Effector memory CD8-positive, alpha-beta T cell (primary cell): ENCODE data around the gene GPR158.
A peak's percentile ranks its signal among the peaks of the same experiment; 100 is the strongest.

Source experiments
- ATAC-seq: fragments of 150-1000 bp; cut with Tn5 transposase; replicated peaks from 2 replicates; pipeline ENCODE4 v1.10.0; 2021; ENCODE audit warnings: mild to moderate bottlenecking, moderate library complexity
- DNase-seq, 3 experiments: peaks; one replicate each; pipeline ENCODE4 v3.0.0; 2021
- H3K27ac Mint-ChIP-seq, 2 donors: one replicate each; pipeline ENCODE4 v1.8.0; 2022; ENCODE audit warnings: mild to moderate bottlenecking in 2 of 2, mixed read lengths in 2 of 2, moderate library complexity in 2 of 2
- H3K27me3 Mint-ChIP-seq, 2 donors: one replicate each; pipeline ENCODE4 v1.8.0; 2022; ENCODE audit warnings: mixed read lengths in 2 of 2
- H3K36me3 Mint-ChIP-seq: one replicate; pipeline ENCODE4 v1.8.0; 2022; ENCODE audit warnings: mild to moderate bottlenecking, moderate library complexity, mixed read lengths; ENCODE audit not compliant: insufficient read depth
- H3K4me1 Mint-ChIP-seq, 2 donors: one replicate each; pipeline ENCODE4 v1.8.0; 2022; ENCODE audit warnings: low read depth in 2 of 2, mixed read lengths in 2 of 2
- H3K4me3 Mint-ChIP-seq, 2 donors: one replicate each; pipeline ENCODE4 v1.8.0; 2022; ENCODE audit warnings: mild to moderate bottlenecking in 2 of 2, mixed read lengths in 2 of 2, moderate library complexity in 2 of 2
- H3K9me3 Mint-ChIP-seq, 2 donors: one replicate each; pipeline ENCODE4 v1.8.0; 2022; ENCODE audit warnings: mixed read lengths in 2 of 2

The GPR158 gene

DNA sequence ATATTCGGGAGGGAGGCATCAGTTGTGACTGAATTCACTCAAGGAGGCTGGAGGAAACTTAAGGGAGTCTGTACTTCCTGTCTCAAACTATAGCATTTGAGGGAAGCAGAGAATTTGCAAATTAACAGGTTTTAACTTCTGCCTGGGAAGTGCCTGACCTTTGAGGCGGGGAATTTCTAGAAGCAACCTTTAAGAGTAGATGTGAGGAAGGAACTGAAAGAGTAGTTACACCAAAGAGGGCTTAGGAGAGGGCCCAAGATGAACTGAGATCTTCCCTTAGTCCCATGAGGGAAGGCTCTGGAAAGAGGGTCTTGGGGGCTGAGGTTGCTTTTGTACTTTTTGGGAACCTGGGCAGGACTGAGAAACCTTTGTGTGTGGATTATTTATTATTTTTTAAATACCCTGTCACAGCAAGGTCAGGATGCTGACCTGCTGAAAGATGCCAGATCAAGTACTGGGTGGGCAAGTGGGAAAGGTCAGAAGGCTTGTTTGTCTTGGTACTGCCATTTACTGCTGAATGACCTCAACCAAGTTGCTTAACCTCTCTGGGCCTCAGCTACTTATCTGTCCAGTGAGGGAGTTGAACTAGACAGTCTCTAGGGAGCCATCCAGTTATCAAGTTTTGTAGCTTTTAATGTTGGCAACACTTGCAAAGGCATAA lies 2.4 kb downstream of the GPR158 start:
- Mint-ChIP-seq H3K4me1 (peaks cover 0 to 6% of the 10 kb centered on the region in 2 donors), H3K4me3 (peak overlapping the region in 1 of 2 donors; percentile 3), H3K27ac (no peak overlapping the region), H3K9me3 (peaks cover 0 to 5% of the 10 kb centered on the region in 2 donors), H3K27me3 (peaks cover 36 to 52% of the 10 kb centered on the region in 2 donors), H3K36me3 (peaks cover 2% of the 10 kb centered on the region)
- ATAC-seq (no peak), DNase-seq (no peak)

DNA sequence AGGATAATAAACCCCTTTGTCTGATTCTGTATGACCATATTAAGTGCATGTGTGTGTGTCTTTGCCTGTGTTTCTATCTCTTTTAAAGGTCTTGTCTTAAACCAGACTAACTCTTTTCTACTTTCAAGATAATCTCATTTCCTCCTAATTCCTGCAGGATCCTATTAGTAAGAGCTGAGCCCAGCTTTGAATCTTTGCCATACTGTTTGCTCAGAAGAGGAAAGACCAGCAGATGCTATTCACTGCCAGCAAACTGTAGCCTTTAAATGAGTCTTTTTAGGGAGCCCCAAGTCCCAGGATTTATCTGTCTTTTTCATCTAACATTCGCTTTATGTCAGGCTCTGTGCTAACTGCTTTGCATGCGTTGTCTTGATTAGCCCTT lies 2.9 kb downstream of the GPR158 start:
- Mint-ChIP-seq H3K4me3 (no peak overlapping the region), H3K9me3 (peaks cover 0 to 5% of the 10 kb centered on the region in 2 donors), H3K27ac (no peak overlapping the region), H3K4me1 (peaks cover 0 to 6% of the 10 kb centered on the region in 2 donors), H3K27me3 (peaks cover 36 to 52% of the 10 kb centered on the region in 2 donors), H3K36me3 (peaks cover 2% of the 10 kb centered on the region)
- DNase-seq: no peak
- ATAC-seq: no peak

DNA sequence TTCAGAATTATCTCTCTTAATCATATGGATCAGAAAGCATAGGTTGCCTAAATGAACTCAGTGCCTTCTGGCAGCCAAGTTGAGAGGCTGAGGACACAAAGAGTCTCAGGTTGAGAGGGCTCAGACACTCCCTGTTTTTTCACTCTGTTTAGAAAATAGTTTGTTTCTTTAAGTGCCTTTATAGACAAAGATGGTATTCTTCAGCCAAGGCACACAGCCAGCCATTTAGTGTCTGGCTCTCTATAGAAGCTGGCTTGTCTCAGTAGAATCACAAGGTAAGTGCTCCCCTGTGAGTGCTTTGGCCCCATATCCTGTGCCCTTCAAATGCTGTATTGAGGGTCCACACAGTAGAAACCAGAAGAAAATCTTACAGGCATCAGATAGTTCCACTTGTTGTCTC lies 3.6 kb downstream of the GPR158 start:
- Mint-ChIP-seq H3K4me1 (peaks cover 0 to 6% of the 10 kb centered on the region in 2 donors), H3K36me3 (peaks cover 2% of the 10 kb centered on the region), H3K4me3 (no peak overlapping the region), H3K27ac (no peak overlapping the region), H3K9me3 (peaks cover 0 to 5% of the 10 kb centered on the region in 2 donors), H3K27me3 (peaks cover 30 to 48% of the 10 kb centered on the region in 2 donors)
- no peak for ATAC-seq
- no peak for DNase-seq

GRCh38 chr10:25180801-25181200 lies 6.0 kb downstream of the GPR158 start:
- H3K27ac Mint-ChIP-seq: no peak overlapping the region
- H3K36me3 Mint-ChIP-seq: no peaks in the 10 kb centered on the region
- ATAC-seq: no peak
- peaks cover 22 to 27% of the 10 kb centered on the region in 2 donors for H3K27me3 Mint-ChIP-seq
- no peak overlapping the region for H3K4me3 Mint-ChIP-seq
- no peaks in the 10 kb centered on the region for H3K9me3 Mint-ChIP-seq
- H3K4me1 Mint-ChIP-seq: peaks cover 0 to 4% of the 10 kb centered on the region in 2 donors
- no peak for DNase-seq

DNA sequence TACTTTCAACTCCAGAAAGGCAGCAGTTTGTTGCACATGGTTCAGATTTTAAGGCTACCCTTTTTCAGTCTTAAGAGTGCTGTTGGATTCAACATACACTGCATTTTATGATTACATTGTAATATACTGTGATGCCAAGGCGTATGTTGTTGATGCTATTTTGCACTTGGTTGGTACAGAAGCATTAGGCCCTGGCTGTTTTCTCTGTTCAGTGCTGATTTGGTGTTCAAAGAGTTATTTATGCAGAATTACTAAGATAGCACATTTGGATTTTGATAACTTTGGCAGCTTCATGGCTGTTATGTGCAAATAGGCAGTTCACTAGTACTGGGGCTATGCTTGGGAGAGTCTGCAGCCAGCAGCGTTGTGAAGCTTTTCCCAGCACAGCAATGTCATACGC lies 7.8 kb downstream of the GPR158 start:
- Mint-ChIP-seq H3K27ac (no peak overlapping the region), H3K36me3 (no peaks in the 10 kb centered on the region), H3K9me3 (no peaks in the 10 kb centered on the region), H3K27me3 (peaks cover 15 to 18% of the 10 kb centered on the region in 2 donors), H3K4me3 (no peak overlapping the region), H3K4me1 (no peaks in the 10 kb centered on the region)
- ATAC-seq: no peak
- no peak for DNase-seq

DNA sequence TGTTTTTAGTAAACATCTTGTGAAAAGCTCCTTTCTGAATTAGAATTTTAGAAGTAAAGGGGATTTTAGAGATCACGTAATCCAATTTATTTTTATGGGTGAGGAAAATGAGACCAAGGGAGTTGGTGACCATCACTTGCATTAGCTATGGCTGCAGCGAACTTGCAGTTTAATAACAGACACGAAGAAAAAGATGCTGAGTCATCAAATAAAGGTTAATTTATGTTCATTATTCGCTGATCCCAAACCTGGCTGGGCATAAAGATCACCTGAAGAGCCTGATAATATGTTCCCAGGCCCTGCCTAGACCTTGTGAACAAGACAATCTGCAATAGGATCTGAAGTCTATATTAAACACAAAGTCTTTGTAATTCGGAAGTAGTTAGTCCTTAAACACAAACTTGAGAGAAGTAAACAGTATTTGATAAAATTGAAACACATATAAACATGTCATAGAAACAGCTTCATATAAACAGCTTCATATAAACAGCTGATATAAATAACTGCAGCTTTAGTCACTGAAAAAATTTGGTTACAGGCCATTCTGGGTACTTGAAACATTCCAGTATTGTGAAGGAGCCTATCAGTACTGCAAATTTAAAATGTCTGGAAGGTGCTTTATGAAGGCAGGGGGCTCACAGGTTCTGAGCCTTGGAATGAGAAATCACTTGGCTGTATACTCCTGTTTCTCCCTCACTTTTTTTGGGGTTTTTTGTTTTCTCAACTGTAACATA lies 16.5 kb downstream of the GPR158 start:
- Mint-ChIP-seq H3K9me3 (no peaks in the 10 kb centered on the region), H3K4me1 (no peaks in the 10 kb centered on the region), H3K27ac (no peak overlapping the region), H3K4me3 (no peak overlapping the region), H3K36me3 (no peaks in the 10 kb centered on the region), H3K27me3 (peaks cover 2 to 3% of the 10 kb centered on the region in 2 donors)
- DNase-seq (no peak), ATAC-seq (no peak)

GRCh38 chr10:25198151-25198550 lies 23.4 kb downstream of the GPR158 start:
- no peak overlapping the region for H3K27ac Mint-ChIP-seq
- no peak overlapping the region for H3K4me3 Mint-ChIP-seq
- no peaks in the 10 kb centered on the region for H3K4me1 Mint-ChIP-seq
- H3K9me3 Mint-ChIP-seq: peaks cover 0 to 8% of the 10 kb centered on the region in 2 donors
- no peaks in the 10 kb centered on the region for H3K36me3 Mint-ChIP-seq
- ATAC-seq (no peak), DNase-seq (no peak)
- no peaks in the 10 kb centered on the region for H3K27me3 Mint-ChIP-seq

- Mint-ChIP-seq H3K27me3 (peaks cover 0 to 6% of the 10 kb centered on the region in 2 donors), H3K36me3 (no peaks in the 10 kb centered on the region), H3K27ac (no peak overlapping the region), H3K4me1 (no peaks in the 10 kb centered on the region), H3K9me3 (no peaks in the 10 kb centered on the region), H3K4me3 (no peak overlapping the region)
- ATAC-seq: no peak
- DNase-seq: no peak
These were observed 32.1 kb downstream of the GPR158 start for GRCh38 chr10:25206693-25207414.

- H3K27me3 Mint-ChIP-seq: peaks cover 0 to 6% of the 10 kb centered on the region in 2 donors
- H3K4me3 Mint-ChIP-seq: no peak overlapping the region
- no peaks in the 10 kb centered on the region for H3K9me3 Mint-ChIP-seq
- no peaks in the 10 kb centered on the region for H3K36me3 Mint-ChIP-seq
- ATAC-seq (no peak), DNase-seq (no peak)
- H3K4me1 Mint-ChIP-seq: no peaks in the 10 kb centered on the region
- no peak overlapping the region for H3K27ac Mint-ChIP-seq
These were observed 34.8 kb downstream of the GPR158 start for GRCh38 chr10:25209618-25210017.

DNA sequence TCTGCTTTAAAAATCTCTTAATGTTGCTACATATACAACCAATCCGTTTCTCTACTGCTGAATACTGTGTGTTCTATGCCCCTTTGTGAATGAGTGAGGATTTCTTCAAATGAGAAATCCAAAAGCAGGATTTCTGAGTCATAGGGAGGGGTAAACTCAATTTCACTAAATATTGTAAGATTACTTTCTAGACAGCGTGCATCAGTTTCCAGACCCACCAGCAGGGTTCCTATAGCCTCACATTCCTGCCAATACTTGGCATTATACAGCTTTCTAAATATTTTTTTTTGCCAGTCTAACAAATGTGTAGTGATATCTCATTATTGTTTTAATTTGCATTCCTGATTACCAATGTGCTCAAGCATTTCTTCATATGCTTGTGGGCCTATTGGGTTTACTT lies 35.5 kb downstream of the GPR158 start:
- no peak overlapping the region for H3K4me3 Mint-ChIP-seq
- no peaks in the 10 kb centered on the region for H3K4me1 Mint-ChIP-seq
- H3K9me3 Mint-ChIP-seq: no peaks in the 10 kb centered on the region
- ATAC-seq (no peak), DNase-seq (no peak)
- no peak overlapping the region for H3K27ac Mint-ChIP-seq
- no peaks in the 10 kb centered on the region for H3K36me3 Mint-ChIP-seq
- H3K27me3 Mint-ChIP-seq: peaks cover 0 to 6% of the 10 kb centered on the region in 2 donors

DNA sequence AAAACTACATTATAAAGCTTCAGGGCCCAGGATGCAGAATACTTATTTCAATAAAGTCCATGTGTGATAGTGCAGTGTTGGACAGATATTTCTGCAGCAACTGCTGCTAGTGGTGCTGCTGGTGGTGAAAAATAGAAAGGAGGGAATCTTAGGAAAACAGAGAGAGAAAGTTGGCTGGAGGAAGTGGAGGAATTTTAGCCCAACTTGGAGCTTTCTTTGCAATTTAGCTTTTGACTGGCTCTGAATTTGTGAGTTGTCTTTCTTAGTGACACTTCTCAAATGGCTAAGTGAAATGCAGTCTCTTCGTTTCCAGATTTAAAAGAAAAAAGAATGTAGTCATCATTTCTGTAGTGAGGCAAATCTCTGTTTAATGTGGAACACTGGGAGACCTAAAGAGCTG lies 45.4 kb downstream of the GPR158 start:
- no peak for DNase-seq
- no peak for ATAC-seq
- H3K9me3 Mint-ChIP-seq: peaks cover 0 to 3% of the 10 kb centered on the region in 2 donors
- H3K36me3 Mint-ChIP-seq: no peaks in the 10 kb centered on the region
- no peak overlapping the region for H3K27ac Mint-ChIP-seq
- H3K27me3 Mint-ChIP-seq: peaks cover 6 to 14% of the 10 kb centered on the region in 2 donors
- H3K4me3 Mint-ChIP-seq: no peak overlapping the region
- no peaks in the 10 kb centered on the region for H3K4me1 Mint-ChIP-seq

- no peaks in the 10 kb centered on the region for H3K9me3 Mint-ChIP-seq
- no peaks in the 10 kb centered on the region for H3K36me3 Mint-ChIP-seq
- DNase-seq (no peak), ATAC-seq (no peak)
- no peak overlapping the region for H3K27ac Mint-ChIP-seq
- no peak overlapping the region for H3K4me3 Mint-ChIP-seq
- H3K4me1 Mint-ChIP-seq: no peaks in the 10 kb centered on the region
- peaks cover 0 to 6% of the 10 kb centered on the region in 2 donors for H3K27me3 Mint-ChIP-seq
These were observed 47.4 kb downstream of the GPR158 start for GRCh38 chr10:25222085-25222660.

DNA sequence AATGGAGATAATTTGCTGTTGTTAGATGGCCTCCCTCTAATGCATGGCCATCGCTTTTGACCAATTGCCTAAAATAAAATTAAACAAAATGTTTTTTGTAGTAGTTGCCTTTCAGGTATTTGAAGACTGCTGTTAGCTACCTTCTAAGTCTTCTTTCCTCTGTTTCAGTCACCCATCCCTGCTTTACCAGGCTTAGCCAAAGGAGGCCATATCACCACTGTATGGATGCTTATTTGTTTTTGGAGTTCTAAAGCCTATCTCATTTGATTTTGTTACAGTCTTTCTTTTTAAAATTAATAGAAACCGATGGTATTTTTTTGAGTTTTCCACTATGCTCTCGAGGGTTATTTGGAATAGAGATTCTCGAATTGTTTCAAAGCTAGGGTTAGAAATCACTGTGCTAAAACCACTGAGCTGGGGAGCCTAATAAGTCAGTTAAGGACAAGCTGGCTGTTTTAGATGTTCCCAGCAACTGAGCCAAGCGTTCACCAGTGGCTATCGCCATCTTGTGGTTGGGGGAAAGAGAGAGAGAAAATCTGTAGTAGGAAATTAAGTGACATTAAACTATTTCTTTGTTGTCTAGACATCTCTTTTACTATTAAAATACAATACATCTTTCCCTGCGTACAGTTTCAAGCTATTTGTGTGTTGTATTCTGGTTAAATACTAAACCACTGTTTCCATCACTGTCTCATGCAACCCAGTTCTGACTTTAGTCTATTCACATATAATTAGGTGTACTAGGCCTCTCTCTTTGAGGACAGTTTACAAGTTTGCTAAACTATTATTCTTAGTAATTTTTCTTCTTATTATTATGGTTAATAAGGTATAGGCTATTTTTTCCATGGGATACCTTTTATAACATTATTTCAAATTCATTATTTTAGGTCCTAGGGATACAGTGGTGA lies 52.2 kb downstream of the GPR158 start:
- no peaks in the 10 kb centered on the region for H3K36me3 Mint-ChIP-seq
- no peaks in the 10 kb centered on the region for H3K4me1 Mint-ChIP-seq
- DNase-seq (no peak), ATAC-seq (no peak)
- H3K27ac Mint-ChIP-seq: no peak overlapping the region
- no peak overlapping the region for H3K4me3 Mint-ChIP-seq
- H3K27me3 Mint-ChIP-seq: no peaks in the 10 kb centered on the region
- no peaks in the 10 kb centered on the region for H3K9me3 Mint-ChIP-seq
